Body of pancreas (tissue), 4 donors: ENCODE results near the gene ZNF521.

ENCODE experiments used
- CTCF ChIP-seq, 7 experiments: fragments of 450-650 bp in 4 of 7; fragments of 200-600 bp in 3 of 7; sonication (generic) in 3 of 7; IDR thresholded peaks; one replicate each; pipeline ENCODE4 v1.5.1; 2016 to 2019; ENCODE audit warnings: antibody characterized with exemption in 7 of 7
- POLR2A ChIP-seq, 3 donors: fragments of 450-650 bp; IDR thresholded peaks; one replicate each; pipeline ENCODE4 v1.6.1; 2016; ENCODE audit warnings: antibody characterized with exemption in 3 of 3, mild to moderate bottlenecking in 2 of 3

GRCh38 chr18:25061395-25061794, 290.6 kb downstream of the ZNF521 start:
- TF ChIP-seq CTCF (IDR thresholded peaks at IDR 0.05), result no peak
- no peak for TF ChIP-seq POLR2A (IDR thresholded peaks at IDR 0.05)
